ENCODE data around the gene RASGRP2. TPM values are rescaled to one million over a fixed set of nuclear protein-coding genes. Genes with fewer than 3 reads are reported as not detected.
A peak's percentile ranks its signal among the peaks of the same experiment; 100 is the strongest.

The RASGRP2 gene
- total RNA-seq, 4 donors from 2014 or later, result 3.2 to 72.8 (median 23.3) TPM

GRCh38 chr11:64770120-64770519 lies 26.2 kb upstream of the RASGRP2 start:
- Histone ChIP-seq H3K4me1 (peaks cover 0 to 5% of the 10 kb centered on the region in 2 donors), H3K9me3 (no peaks in the 10 kb centered on the region), H3K27ac (no peak overlapping the region), H3K4me3 (no peak overlapping the region), H3K36me3 (no peaks in the 10 kb centered on the region), H3K27me3 (no peaks in the 10 kb centered on the region)
- no peak for DNase-seq
- intact Hi-C loops (cut with DNase I; ENCODE audit: low total_unique reads), result no loop called here
- TF ChIP-seq POLR2A (IDR thresholded peaks at IDR 0.05), result no peak
- TF ChIP-seq CTCF (IDR thresholded peaks at IDR 0.05), result no peak

GRCh38 chr11:64769283-64769682 lies 25.3 kb upstream of the RASGRP2 start:
- intact Hi-C loops (cut with DNase I; ENCODE audit: low total_unique reads), result no loop called here
- H3K9me3 ChIP-seq, result no peaks in the 10 kb centered on the region
- DNase-seq, result no peak
- no peak overlapping the region for H3K27ac ChIP-seq
- TF ChIP-seq POLR2A (IDR thresholded peaks at IDR 0.05) (no peak), CTCF (IDR thresholded peaks at IDR 0.05) (no peak)
- no peak overlapping the region for H3K4me3 ChIP-seq
- no peaks in the 10 kb centered on the region for H3K36me3 ChIP-seq
- no peaks in the 10 kb centered on the region for H3K4me1 ChIP-seq
- H3K27me3 ChIP-seq, result no peaks in the 10 kb centered on the region

- no peak for DNase-seq
- TF ChIP-seq CTCF (IDR thresholded peaks at IDR 0.05), result no peak
- no peaks in the 10 kb centered on the region for H3K27me3 ChIP-seq
- intact Hi-C loops (cut with DNase I; ENCODE audit: low total_unique reads), result no loop called here
- H3K36me3 ChIP-seq, result no peaks in the 10 kb centered on the region
- H3K9me3 ChIP-seq, result no peaks in the 10 kb centered on the region
- H3K4me3 ChIP-seq, result no peak overlapping the region
- no peak overlapping the region for H3K27ac ChIP-seq
- H3K4me1 ChIP-seq, result peaks cover 0 to 9% of the 10 kb centered on the region in 2 donors
Measured at GRCh38 chr11:64768300-64768694, 24.4 kb upstream of the RASGRP2 start.

- TF ChIP-seq POLR2A (IDR thresholded peaks at IDR 0.05) (no peak), CTCF (IDR thresholded peaks at IDR 0.05) (peak; percentile 50 to 71 (median 53))
- DNase-seq, result peak in 1 of 2 donors; percentile 72
- H3K36me3 ChIP-seq, result no peaks in the 10 kb centered on the region
- H3K9me3 ChIP-seq, result no peaks in the 10 kb centered on the region
- H3K27ac ChIP-seq, result peak overlapping the region; percentile 17 to 21
- H3K27me3 ChIP-seq, result no peaks in the 10 kb centered on the region
- no peak overlapping the region for H3K4me3 ChIP-seq
- intact Hi-C loops (cut with DNase I; ENCODE audit: low total_unique reads), result no loop called here
- peaks cover 0 to 10% of the 10 kb centered on the region in 2 donors for H3K4me1 ChIP-seq
Measured at GRCh38 chr11:64767344-64768299, 23.7 kb upstream of the RASGRP2 start.

- Histone ChIP-seq H3K4me3 (no peak overlapping the region), H3K36me3 (no peaks in the 10 kb centered on the region), H3K4me1 (peaks cover 0 to 10% of the 10 kb centered on the region in 2 donors), H3K27ac (peak overlapping the region; percentile 17 to 21), H3K27me3 (no peaks in the 10 kb centered on the region), H3K9me3 (no peaks in the 10 kb centered on the region)
- no peak for TF ChIP-seq CTCF (IDR thresholded peaks at IDR 0.05)
- no peak for TF ChIP-seq POLR2A (IDR thresholded peaks at IDR 0.05)
- no peak for DNase-seq
- intact Hi-C loops (cut with DNase I; ENCODE audit: low total_unique reads), result no loop called here
Measured at GRCh38 chr11:64766881-64767280, 22.9 kb upstream of the RASGRP2 start.
